Progenitor cell of endocrine pancreas (in vitro differentiated cells): Measurements from ENCODE around the gene TOLLIP. TPM values are rescaled to one million over a fixed set of nuclear protein-coding genes. Genes with fewer than 3 reads are reported as not detected.
A peak's percentile ranks its signal among the peaks of the same experiment; 100 is the strongest.

Experiments used
- DNase-seq: peaks from one replicate; pipeline ENCODE4 v3.0.0; 2021; ENCODE audit warnings: low spot score; ENCODE audit not compliant: unreplicated experiment
- H3K27ac Mint-ChIP-seq: 2 replicates; pipeline ENCODE4 v1.8.0; 2021; ENCODE audit warnings: mild to moderate bottlenecking, moderate library complexity, mixed read lengths
- H3K27me3 Mint-ChIP-seq: 2 replicates; pipeline ENCODE4 v1.8.0; 2021; ENCODE audit warnings: mixed read lengths
- H3K36me3 Mint-ChIP-seq: 2 replicates; pipeline ENCODE4 v1.8.0; 2022; ENCODE audit warnings: mixed read lengths; ENCODE audit not compliant: insufficient read depth
- H3K4me1 Mint-ChIP-seq: 2 replicates; pipeline ENCODE4 v1.8.0; 2021; ENCODE audit warnings: low read depth, mixed read lengths
- H3K4me3 Mint-ChIP-seq: 2 replicates; pipeline ENCODE4 v1.8.0; 2021; ENCODE audit warnings: low read depth, mild to moderate bottlenecking, moderate library complexity, mixed read lengths
- H3K9me3 Mint-ChIP-seq: 2 replicates; pipeline ENCODE4 v1.8.0; 2021; ENCODE audit warnings: low read depth, mixed read lengths
- total RNA-seq: library from RNA; stranded (reverse); gene quantifications from 2 replicates; pipeline ENCODE4 v1.2.1, GENCODE V29; 2021
- TF ChIP-seq, protein P1 (sequence below): fragments of 200-600 bp; sonication (generic); IDR thresholded peaks from one replicate; pipeline ENCODE4 v1.5.0; 2021; ENCODE audit warnings: antibody characterized with exemption, mild to moderate bottlenecking; ENCODE audit not compliant: unreplicated experiment

The TOLLIP gene
- total RNA-seq, 1 donor from 2014 or later = 44.4 TPM

DNA sequence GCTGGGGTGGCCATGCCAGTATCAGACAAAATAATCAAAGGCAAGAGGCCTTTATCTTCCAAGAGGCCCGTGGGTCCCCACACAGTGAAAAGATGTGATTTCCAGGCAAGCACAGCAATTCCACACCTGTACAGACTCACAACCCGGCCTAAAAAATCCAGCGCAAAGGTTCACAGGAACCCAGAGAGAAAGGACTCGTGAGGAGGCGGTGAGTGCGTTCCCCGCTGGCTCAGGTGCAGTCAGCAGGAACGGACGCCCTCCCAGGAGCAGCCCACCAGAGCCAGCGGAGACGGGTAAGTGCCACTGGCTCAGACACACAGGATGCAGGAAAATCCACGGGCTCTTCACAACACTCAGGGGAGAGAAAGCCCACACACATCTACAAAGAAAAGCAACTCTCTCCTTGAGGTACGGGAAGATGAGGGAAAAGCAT, 4.4 kb downstream of the TOLLIP start:
- Mint-ChIP-seq H3K9me3 (no peaks in the 10 kb centered on the region), H3K36me3 (peaks cover 1% of the 10 kb centered on the region), H3K27ac (peak overlapping the region; percentile 95), H3K4me3 (no peak overlapping the region), H3K4me1 (peaks cover 38% of the 10 kb centered on the region), H3K27me3 (no peaks in the 10 kb centered on the region)
- no peak for DNase-seq
- TF ChIP-seq, protein P1, sequence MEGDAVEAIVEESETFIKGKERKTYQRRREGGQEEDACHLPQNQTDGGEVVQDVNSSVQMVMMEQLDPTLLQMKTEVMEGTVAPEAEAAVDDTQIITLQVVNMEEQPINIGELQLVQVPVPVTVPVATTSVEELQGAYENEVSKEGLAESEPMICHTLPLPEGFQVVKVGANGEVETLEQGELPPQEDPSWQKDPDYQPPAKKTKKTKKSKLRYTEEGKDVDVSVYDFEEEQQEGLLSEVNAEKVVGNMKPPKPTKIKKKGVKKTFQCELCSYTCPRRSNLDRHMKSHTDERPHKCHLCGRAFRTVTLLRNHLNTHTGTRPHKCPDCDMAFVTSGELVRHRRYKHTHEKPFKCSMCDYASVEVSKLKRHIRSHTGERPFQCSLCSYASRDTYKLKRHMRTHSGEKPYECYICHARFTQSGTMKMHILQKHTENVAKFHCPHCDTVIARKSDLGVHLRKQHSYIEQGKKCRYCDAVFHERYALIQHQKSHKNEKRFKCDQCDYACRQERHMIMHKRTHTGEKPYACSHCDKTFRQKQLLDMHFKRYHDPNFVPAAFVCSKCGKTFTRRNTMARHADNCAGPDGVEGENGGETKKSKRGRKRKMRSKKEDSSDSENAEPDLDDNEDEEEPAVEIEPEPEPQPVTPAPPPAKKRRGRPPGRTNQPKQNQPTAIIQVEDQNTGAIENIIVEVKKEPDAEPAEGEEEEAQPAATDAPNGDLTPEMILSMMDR = no peak

DNA sequence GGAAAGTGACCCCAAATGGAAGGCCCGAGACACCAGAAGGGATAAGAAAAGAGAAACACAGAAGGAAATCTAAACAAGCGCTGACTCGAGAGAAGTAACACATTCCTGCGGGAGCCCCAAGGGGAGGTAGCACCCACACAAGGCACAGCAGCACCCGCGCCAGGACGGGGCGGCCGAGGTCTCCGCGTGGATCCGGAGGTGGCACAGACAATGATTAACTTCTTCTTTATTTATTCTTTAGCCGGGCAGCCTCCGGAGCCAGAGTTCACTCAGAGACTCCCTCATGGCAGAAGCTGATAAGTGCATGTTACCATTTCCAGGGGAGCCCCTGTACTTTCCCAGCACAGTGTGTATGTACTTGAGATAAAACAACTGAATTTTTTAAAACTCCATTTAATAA, 5.1 kb downstream of the TOLLIP start:
- Mint-ChIP-seq H3K36me3 (peaks cover 1% of the 10 kb centered on the region), H3K4me1 (peaks cover 41% of the 10 kb centered on the region), H3K9me3 (no peaks in the 10 kb centered on the region), H3K4me3 (peak overlapping the region; percentile 37), H3K27ac (peak overlapping the region; percentile 65), H3K27me3 (no peaks in the 10 kb centered on the region)
- DNase-seq = no peak
- TF ChIP-seq, protein P1 = no peak

DNA sequence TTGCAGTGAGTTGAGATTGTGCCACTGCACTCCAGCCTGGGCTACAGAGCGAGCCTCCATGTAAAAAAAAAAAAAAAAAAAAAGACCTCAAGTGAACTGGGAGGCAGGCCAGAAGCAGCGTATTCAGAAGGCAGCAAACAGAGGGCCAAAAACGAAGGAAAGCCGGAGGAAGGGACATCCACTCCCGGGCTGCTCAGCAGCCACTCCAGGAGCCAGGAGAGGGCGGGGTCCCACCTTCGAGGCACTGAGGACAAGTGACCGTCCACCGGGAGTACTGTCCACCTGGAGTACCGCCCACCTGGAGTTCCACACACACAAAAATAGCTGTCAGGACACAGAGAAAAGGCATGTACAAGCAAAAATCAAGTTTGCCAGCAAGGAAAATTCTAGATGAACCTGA, 5.5 kb downstream of the TOLLIP start:
- peak overlapping the region; percentile 65 for H3K27ac Mint-ChIP-seq
- H3K36me3 Mint-ChIP-seq = peaks cover 1% of the 10 kb centered on the region
- no peak for DNase-seq
- H3K4me3 Mint-ChIP-seq = peak overlapping the region; percentile 37
- peaks cover 44% of the 10 kb centered on the region for H3K4me1 Mint-ChIP-seq
- H3K9me3 Mint-ChIP-seq = no peaks in the 10 kb centered on the region
- TF ChIP-seq, protein P1 = no peak
- H3K27me3 Mint-ChIP-seq = no peaks in the 10 kb centered on the region

DNA sequence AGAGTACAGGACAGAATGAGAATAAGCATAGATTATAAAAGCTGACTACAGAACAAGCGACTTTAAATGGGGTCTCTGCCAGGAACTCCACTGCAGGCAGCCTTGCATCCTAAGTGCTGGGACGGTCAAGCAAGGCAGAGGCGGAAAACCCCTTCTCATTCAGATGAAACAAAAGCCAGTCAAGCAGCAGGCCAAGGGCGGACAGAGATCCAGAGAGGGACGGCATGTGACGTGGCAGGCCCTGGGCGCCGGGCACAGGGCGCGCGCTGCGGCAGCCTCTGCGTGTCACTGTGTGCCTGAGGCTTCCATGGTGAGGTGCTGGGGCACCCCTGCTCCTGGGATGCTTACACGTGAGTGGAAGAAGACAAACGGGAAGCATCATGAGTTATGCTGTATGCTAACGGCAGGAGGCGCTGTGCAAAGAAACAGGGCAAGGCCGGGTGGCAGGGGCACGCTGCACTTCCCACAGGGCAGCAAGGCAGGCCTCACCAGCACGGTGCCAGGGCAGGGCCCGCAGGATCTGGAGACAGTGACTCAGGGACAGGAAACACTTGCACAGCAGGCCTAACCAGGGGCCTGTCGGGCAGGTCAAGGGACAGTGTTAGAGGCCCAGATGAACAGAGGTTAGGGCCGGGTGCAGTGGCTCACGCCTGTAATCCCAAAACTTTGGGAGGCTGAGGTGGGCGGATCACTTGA, 6.2 kb downstream of the TOLLIP start:
- Mint-ChIP-seq H3K4me1 (peaks cover 43% of the 10 kb centered on the region), H3K27me3 (no peaks in the 10 kb centered on the region), H3K9me3 (no peaks in the 10 kb centered on the region), H3K4me3 (no peak overlapping the region), H3K36me3 (peaks cover 1% of the 10 kb centered on the region), H3K27ac (no peak overlapping the region)
- TF ChIP-seq, protein P1 = peak; percentile 27
- DNase-seq = no peak

- TF ChIP-seq, protein P1 = no peak
- Mint-ChIP-seq H3K9me3 (no peaks in the 10 kb centered on the region), H3K27ac (peak overlapping the region; percentile 62), H3K4me1 (peaks cover 40% of the 10 kb centered on the region), H3K27me3 (no peaks in the 10 kb centered on the region), H3K4me3 (no peak overlapping the region), H3K36me3 (peaks cover 1% of the 10 kb centered on the region)
- DNase-seq = no peak
Observed at GRCh38 chr11:1302461-1303125, 6.8 kb downstream of the TOLLIP start.
